DOHH2 (cell line): Measurements from ENCODE around the gene FAM177B.

Experiments
- EZH2phosphoT487 ChIP-seq: fragments of 200-600 bp; sonication (generic); IDR thresholded peaks from 2 replicates; pipeline ENCODE4 v1.6.1; 2017; ENCODE audit warnings: borderline replicate concordance, mild to moderate bottlenecking, antibody characterized with exemption, low read length, moderate library complexity, mixed read lengths
- TF ChIP-seq, protein P1 (sequence below): fragments of 200-600 bp; sonication (generic); IDR thresholded peaks from one replicate; pipeline ENCODE4 v1.5.1; 2014; ENCODE audit warnings: antibody characterized with exemption, mild to moderate bottlenecking, low read depth, low read length; ENCODE audit not compliant: poor library complexity, severe bottlenecking

DNA sequence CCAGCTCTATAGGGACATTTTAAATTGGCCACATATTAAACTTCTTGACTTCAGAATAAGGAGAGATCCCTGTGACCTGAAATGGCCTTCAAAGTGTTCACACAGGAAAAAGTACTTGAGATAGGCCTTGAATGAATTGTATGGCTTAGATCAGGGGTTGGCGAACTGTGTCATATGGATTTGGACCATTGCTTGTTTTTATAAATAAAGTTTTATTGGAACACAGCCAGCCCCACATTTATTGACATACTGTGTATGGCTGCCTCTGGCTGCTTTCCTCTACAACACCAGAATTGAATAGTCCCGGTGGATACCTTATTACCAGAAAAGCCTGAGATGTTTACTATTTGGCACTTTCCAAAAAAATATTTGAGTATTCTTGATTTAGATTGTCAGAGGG, 20.6 kb upstream of the FAM177B start:
- TF ChIP-seq, protein P1, sequence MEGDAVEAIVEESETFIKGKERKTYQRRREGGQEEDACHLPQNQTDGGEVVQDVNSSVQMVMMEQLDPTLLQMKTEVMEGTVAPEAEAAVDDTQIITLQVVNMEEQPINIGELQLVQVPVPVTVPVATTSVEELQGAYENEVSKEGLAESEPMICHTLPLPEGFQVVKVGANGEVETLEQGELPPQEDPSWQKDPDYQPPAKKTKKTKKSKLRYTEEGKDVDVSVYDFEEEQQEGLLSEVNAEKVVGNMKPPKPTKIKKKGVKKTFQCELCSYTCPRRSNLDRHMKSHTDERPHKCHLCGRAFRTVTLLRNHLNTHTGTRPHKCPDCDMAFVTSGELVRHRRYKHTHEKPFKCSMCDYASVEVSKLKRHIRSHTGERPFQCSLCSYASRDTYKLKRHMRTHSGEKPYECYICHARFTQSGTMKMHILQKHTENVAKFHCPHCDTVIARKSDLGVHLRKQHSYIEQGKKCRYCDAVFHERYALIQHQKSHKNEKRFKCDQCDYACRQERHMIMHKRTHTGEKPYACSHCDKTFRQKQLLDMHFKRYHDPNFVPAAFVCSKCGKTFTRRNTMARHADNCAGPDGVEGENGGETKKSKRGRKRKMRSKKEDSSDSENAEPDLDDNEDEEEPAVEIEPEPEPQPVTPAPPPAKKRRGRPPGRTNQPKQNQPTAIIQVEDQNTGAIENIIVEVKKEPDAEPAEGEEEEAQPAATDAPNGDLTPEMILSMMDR, result no peak
- TF ChIP-seq EZH2phosphoT487, result no peak
